Renal cortical epithelial cell (primary cell): ENCODE results near the gene ELMO1. TPM values are rescaled to one million over a fixed set of nuclear protein-coding genes. Genes with fewer than 3 reads are reported as not detected.

Experiments used
- DNase-seq: peaks from one replicate; pipeline ENCODE4 v3.0.0-alpha.2; 2011; ENCODE audit warnings: low read depth
- total RNA-seq: library from RNA; depleted of rRNA; stranded (reverse); fragments of >200 nt; gene quantifications from 2 replicates; pipeline ENCODE4 v1.2.3, GENCODE V29; 2014

ELMO1 gene
- total RNA-seq, 1 donor from 2014 or later = 1.7 TPM

GRCh38 chr7:37269711-37270508 lies 178.8 kb downstream of the ELMO1 start:
- no peak for DNase-seq

GRCh38 chr7:37267251-37267650 lies 181.4 kb downstream of the ELMO1 start:
- DNase-seq = no peak

- DNase-seq = no peak
Measured at GRCh38 chr7:37265876-37266275, 182.8 kb downstream of the ELMO1 start.

- DNase-seq = no peak
Measured at GRCh38 chr7:37265006-37265405, 183.7 kb downstream of the ELMO1 start.

- no peak for DNase-seq
Measured at GRCh38 chr7:37262181-37262580, 186.5 kb downstream of the ELMO1 start.

GRCh38 chr7:37259319-37259821 lies 189.3 kb downstream of the ELMO1 start:
- no peak for DNase-seq

GRCh38 chr7:37256631-37257030 lies 192.0 kb downstream of the ELMO1 start:
- DNase-seq = no peak

GRCh38 chr7:37255327-37255944 lies 193.2 kb downstream of the ELMO1 start:
- DNase-seq = no peak

GRCh38 chr7:37251222-37251621 lies 197.4 kb downstream of the ELMO1 start:
- no peak for DNase-seq

- DNase-seq = no peak
Measured at GRCh38 chr7:37249240-37249639, 199.4 kb downstream of the ELMO1 start.

GRCh38 chr7:37248396-37248861 lies 200.2 kb downstream of the ELMO1 start:
- DNase-seq = no peak

GRCh38 chr7:37247861-37248260 lies 200.8 kb downstream of the ELMO1 start:
- DNase-seq = peak; percentile 9

- no peak for DNase-seq
Measured at GRCh38 chr7:37245590-37245989, 203.1 kb downstream of the ELMO1 start.

- no peak for DNase-seq
Measured at GRCh38 chr7:37236906-37237305, 211.8 kb downstream of the ELMO1 start.

- DNase-seq = no peak
Measured at GRCh38 chr7:37235813-37236212, 212.9 kb downstream of the ELMO1 start.

- peak; percentile 23 for DNase-seq
Measured at GRCh38 chr7:37234928-37235327, 213.7 kb downstream of the ELMO1 start.

GRCh38 chr7:37234334-37234733 lies 214.3 kb downstream of the ELMO1 start:
- DNase-seq = no peak

GRCh38 chr7:37231613-37232012 lies 217.1 kb downstream of the ELMO1 start:
- DNase-seq = no peak

GRCh38 chr7:37230221-37230620 lies 218.4 kb downstream of the ELMO1 start:
- peak; percentile 18 for DNase-seq

GRCh38 chr7:37229381-37229780 lies 219.3 kb downstream of the ELMO1 start:
- DNase-seq = no peak

- DNase-seq = no peak
Measured at GRCh38 chr7:37225285-37225969, 223.2 kb downstream of the ELMO1 start.

GRCh38 chr7:37224746-37225145 lies 223.9 kb downstream of the ELMO1 start:
- DNase-seq = no peak

GRCh38 chr7:37220664-37221063 lies 228.0 kb downstream of the ELMO1 start:
- no peak for DNase-seq
